ENCODE results near the gene VPS13D.

Gene VPS13D

DNA sequence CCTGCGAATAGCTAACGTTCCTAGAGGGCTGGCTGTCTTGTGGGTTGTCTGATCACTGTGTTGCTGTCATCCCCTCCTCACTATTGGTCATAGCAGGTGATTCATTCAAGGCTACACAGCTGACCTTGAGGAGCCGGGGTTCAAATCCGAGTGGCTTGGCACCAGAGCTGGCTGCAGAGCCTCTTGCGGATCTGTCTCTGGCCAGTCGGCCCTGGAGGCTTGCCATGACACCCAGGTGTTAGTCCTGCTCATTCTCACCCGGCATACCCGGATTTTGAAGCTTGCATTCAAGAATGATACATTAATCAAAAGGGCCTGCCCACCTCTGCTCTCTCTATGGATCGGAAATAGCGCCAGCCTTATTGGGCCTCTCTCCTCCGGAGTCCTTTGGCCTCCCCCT lies 277.8 kb downstream of the VPS13D start:
- Histone ChIP-seq H3K4me1 (ENCODE audit: insufficient read depth, low read length) (peaks cover 27% of the 10 kb centered on the region), H3K9ac (ENCODE audit: low read depth, low read length) (no peak overlapping the region), H3K27me3 (ENCODE audit: insufficient read depth, low read length, poor library complexity) (no peaks in the 10 kb centered on the region), H3K27ac (ENCODE audit: low read length) (no peak overlapping the region), H4K20me1 (ENCODE audit: insufficient read depth, low read length) (no peaks in the 10 kb centered on the region), H3K9me3 (ENCODE audit: insufficient read depth, low read length, severe bottlenecking) (no peaks in the 10 kb centered on the region), H2AFZ (ENCODE audit: low read depth, low read length) (no peak overlapping the region), H3K36me3 (ENCODE audit: insufficient read depth, low read length) (peaks cover 26% of the 10 kb centered on the region), H3K4me3 (ENCODE audit: low read depth in 1 of 2, low read length in 2 of 2) (no peak overlapping the region), H3K4me2 (ENCODE audit: insufficient read depth, low read length) (no peak overlapping the region), H3K79me2 (ENCODE audit: insufficient read depth, low read length) (no peaks in the 10 kb centered on the region)
- DNase-seq, result no peak
- TF ChIP-seq, protein P1, sequence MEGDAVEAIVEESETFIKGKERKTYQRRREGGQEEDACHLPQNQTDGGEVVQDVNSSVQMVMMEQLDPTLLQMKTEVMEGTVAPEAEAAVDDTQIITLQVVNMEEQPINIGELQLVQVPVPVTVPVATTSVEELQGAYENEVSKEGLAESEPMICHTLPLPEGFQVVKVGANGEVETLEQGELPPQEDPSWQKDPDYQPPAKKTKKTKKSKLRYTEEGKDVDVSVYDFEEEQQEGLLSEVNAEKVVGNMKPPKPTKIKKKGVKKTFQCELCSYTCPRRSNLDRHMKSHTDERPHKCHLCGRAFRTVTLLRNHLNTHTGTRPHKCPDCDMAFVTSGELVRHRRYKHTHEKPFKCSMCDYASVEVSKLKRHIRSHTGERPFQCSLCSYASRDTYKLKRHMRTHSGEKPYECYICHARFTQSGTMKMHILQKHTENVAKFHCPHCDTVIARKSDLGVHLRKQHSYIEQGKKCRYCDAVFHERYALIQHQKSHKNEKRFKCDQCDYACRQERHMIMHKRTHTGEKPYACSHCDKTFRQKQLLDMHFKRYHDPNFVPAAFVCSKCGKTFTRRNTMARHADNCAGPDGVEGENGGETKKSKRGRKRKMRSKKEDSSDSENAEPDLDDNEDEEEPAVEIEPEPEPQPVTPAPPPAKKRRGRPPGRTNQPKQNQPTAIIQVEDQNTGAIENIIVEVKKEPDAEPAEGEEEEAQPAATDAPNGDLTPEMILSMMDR (IDR thresholded peaks at IDR 0.05; ENCODE audit: borderline replicate concordance, extremely low read depth, low read length, poor library complexity, severe bottlenecking), result no peak
- no peak for TF ChIP-seq EZH2 (IDR thresholded peaks at IDR 0.05; ENCODE audit: borderline replicate concordance, low read depth, low read length, severe bottlenecking)
- no peak for ATAC-seq (ENCODE audit: insufficient read depth, low read depth)

DNA sequence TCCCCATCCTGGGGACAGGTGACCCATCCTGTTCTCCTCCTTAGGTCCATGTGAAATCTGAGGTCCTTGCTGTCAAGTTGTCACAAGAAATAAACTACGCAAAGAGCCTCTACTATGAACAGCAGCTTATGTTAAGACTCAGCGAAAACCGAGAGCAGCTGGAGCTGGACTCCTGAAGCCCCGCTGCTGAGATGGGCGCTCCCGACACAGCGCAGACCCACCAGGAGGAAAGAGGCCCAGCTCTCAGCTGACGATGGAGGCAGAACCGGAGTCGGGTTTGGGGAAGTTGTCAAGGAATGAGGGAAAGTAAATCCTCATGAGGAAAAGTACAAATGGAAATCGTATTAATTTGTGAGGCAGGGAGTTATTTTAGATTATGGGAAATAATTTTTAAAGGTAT lies 279.0 kb downstream of the VPS13D start:
- Histone ChIP-seq H3K27ac (ENCODE audit: low read length) (no peak overlapping the region), H3K9ac (ENCODE audit: low read depth, low read length) (no peak overlapping the region), H3K4me1 (ENCODE audit: insufficient read depth, low read length) (peaks cover 15% of the 10 kb centered on the region), H3K4me2 (ENCODE audit: insufficient read depth, low read length) (no peak overlapping the region), H3K36me3 (ENCODE audit: insufficient read depth, low read length) (peaks cover 26% of the 10 kb centered on the region), H3K79me2 (ENCODE audit: insufficient read depth, low read length) (no peaks in the 10 kb centered on the region), H3K9me3 (ENCODE audit: insufficient read depth, low read length, severe bottlenecking) (no peaks in the 10 kb centered on the region), H3K27me3 (ENCODE audit: insufficient read depth, low read length, poor library complexity) (no peaks in the 10 kb centered on the region), H2AFZ (ENCODE audit: low read depth, low read length) (no peak overlapping the region), H4K20me1 (ENCODE audit: insufficient read depth, low read length) (no peaks in the 10 kb centered on the region), H3K4me3 (ENCODE audit: low read depth in 1 of 2, low read length in 2 of 2) (no peak overlapping the region)
- TF ChIP-seq, protein P1 (IDR thresholded peaks at IDR 0.05; ENCODE audit: borderline replicate concordance, extremely low read depth, low read length, poor library complexity, severe bottlenecking), result no peak
- TF ChIP-seq EZH2 (IDR thresholded peaks at IDR 0.05; ENCODE audit: borderline replicate concordance, low read depth, low read length, severe bottlenecking), result no peak
- no peak for DNase-seq
- ATAC-seq (ENCODE audit: insufficient read depth, low read depth), result no peak

DNA sequence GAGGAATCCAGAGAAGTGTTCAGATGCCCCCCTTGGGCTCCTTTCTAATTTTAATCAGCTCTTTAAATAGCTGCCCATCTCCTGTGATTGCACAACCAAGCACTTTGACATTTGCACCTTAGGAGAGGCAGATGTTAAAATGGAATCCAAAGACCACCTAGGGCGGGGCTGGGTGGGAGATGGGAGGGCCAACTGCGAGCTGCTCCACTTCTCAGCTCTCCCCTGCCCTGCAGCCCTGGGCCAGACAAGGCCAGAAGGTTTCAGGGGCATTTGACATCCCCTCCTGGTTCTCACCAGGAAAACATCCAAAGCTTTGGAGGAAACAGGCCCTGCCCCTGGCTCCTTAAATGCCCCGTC lies 281.3 kb downstream of the VPS13D start:
- no peak for DNase-seq
- no peaks in the 10 kb centered on the region for H3K27me3 ChIP-seq (ENCODE audit: insufficient read depth, low read length, poor library complexity)
- H3K79me2 ChIP-seq (ENCODE audit: insufficient read depth, low read length), result no peaks in the 10 kb centered on the region
- H3K4me3 ChIP-seq (ENCODE audit: low read depth in 1 of 2, low read length in 2 of 2), result no peak overlapping the region
- no peak overlapping the region for H2AFZ ChIP-seq (ENCODE audit: low read depth, low read length)
- TF ChIP-seq, protein P1 (IDR thresholded peaks at IDR 0.05; ENCODE audit: borderline replicate concordance, extremely low read depth, low read length, poor library complexity, severe bottlenecking), result no peak
- no peak for TF ChIP-seq EZH2 (IDR thresholded peaks at IDR 0.05; ENCODE audit: borderline replicate concordance, low read depth, low read length, severe bottlenecking)
- 0 out of 2 replicates have a peak overlapping the region, but pooled peaks have one; percentile 58 for H3K27ac ChIP-seq (ENCODE audit: low read length)
- peaks cover 15% of the 10 kb centered on the region for H3K4me1 ChIP-seq (ENCODE audit: insufficient read depth, low read length)
- no peaks in the 10 kb centered on the region for H3K9me3 ChIP-seq (ENCODE audit: insufficient read depth, low read length, severe bottlenecking)
- no peak overlapping the region for H3K4me2 ChIP-seq (ENCODE audit: insufficient read depth, low read length)
- peaks cover 21% of the 10 kb centered on the region for H3K36me3 ChIP-seq (ENCODE audit: insufficient read depth, low read length)
- ATAC-seq (ENCODE audit: insufficient read depth, low read depth), result no peak
- no peaks in the 10 kb centered on the region for H4K20me1 ChIP-seq (ENCODE audit: insufficient read depth, low read length)
- H3K9ac ChIP-seq (ENCODE audit: low read depth, low read length), result no peak overlapping the region
